ENCODE data around the gene ARL16. TPM values are rescaled to one million over a fixed set of nuclear protein-coding genes. Genes with fewer than 3 reads are reported as not detected.

The ARL16 gene, protein sequence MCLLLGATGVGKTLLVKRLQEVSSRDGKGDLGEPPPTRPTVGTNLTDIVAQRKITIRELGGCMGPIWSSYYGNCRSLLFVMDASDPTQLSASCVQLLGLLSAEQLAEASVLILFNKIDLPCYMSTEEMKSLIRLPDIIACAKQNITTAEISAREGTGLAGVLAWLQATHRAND
- total RNA-seq (2022; extraction: Qiagen RNA extraction; ENCODE audit: low read depth) = 48.6 to 52.2 TPM (median 50.3 TPM) in 5 replicates

GRCh38 chr17:81683584-81684441, at the start of gene ARL16, which contains the start of gene HGS:
Gene ARL16, minus strand, starts transcription at chr17:81683797. Its CDS starts 44 bp downstream, at chr17:81683753.
Gene HGS, plus strand, starts transcription at chr17:81684011. Its CDS starts 56 bp downstream, at chr17:81684067.

GRCh38 chr17:81711814-81712467, 28.3 kb upstream of the ARL16 start, which contains the start of gene SLC25A10:
Gene SLC25A10, plus strand, starts transcription at chr17:81712284. Its CDS starts 143 bp downstream, at chr17:81712427.

GRCh38 chr17:81702934-81703746, 19.5 kb upstream of the ARL16 start, which contains the start of gene MRPL12:
Gene MRPL12, plus strand, starts transcription at chr17:81703367. Its CDS starts 135 bp downstream, at chr17:81703502.

DNA sequence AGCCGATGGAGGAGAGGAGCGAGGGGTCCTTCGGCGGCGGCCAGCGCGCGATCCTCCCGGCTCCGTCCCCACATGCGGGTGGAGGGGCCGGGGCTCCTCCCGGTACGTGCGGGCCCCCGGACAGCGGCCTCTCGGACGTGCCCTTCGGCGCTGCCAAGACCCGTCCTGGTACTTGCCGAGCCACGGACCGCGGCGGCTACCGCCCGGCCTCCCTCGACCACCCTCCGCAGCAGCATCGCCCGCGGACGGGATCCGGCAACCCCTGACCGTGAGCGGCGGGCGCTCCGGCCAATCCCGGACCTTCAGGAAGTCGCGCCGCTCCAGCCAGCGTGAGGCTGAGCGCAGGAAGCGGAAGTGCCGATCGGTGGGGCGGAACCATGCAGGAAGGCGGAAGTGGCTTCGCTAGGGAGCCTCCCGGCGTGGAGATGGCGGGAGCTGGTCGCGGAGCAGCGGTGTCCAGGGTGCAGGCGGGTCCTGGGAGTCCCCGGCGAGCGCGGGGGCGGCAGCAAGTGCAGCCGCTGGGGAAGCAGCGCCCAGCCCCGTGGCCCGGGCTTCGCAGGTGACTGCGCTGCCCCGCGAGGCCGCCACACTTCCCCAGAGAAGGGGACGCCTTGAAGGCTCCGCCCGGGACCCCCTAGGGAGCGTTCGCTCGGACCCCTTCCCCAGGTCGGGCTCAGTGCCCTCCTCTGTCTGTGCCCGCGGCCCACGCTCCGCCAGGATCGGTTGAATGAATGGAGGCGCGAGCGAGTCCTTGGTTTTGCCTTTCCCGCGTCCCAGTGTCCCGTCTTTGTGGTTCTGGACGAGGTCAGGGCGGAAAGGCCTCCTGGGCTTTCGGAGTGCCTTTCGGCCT, 17.0 kb downstream of the ARL16 start, which contains the start of the genes CCDC137 and OXLD1:
CCDC137 (plus strand) TSS at position 396 of the 850 bp plus-strand sequence; CDS start at position 426, 30 bp downstream.
OXLD1 (minus strand) TSS at position 264 of the 850 bp plus-strand sequence; CDS start at position 236, 28 bp downstream.

GRCh38 chr17:81656118-81656743, 27.4 kb downstream of the ARL16 start, which contains the start of gene PDE6G:
Gene PDE6G, minus strand, starts transcription at chr17:81656542. Its CDS starts 3,237 bp downstream, at chr17:81653305.

GRCh38 chr17:81636505-81637288, 46.9 kb downstream of the ARL16 start, which contains the start of the genes NPLOC4 and TSPAN10:
Gene NPLOC4, minus strand, starts transcription at chr17:81637112. Its CDS starts 182 bp downstream, at chr17:81636930.
Gene TSPAN10, plus strand, starts transcription at chr17:81637196. Its CDS starts 5,217 bp downstream, at chr17:81642413.

Other genes with a start within 250 kb of the ARL16 start
- gene ACTG1, start 171.0 kb downstream of the ARL16 start, total RNA-seq (2022; extraction: Qiagen RNA extraction; ENCODE audit: low read depth) = 5,035 to 5,958 TPM (median 5,229 TPM) in 5 replicates
- 0.45 to 1.4 TPM (median 1.1 TPM) in 5 replicates for gene FSCN2, start 155.4 kb downstream of the ARL16 start, total RNA-seq (2022; extraction: Qiagen RNA extraction; ENCODE audit: low read depth)
- 21.3 to 29.3 TPM (median 24.7 TPM) in 5 replicates for gene FAAP100, start 131.4 kb downstream of the ARL16 start, total RNA-seq (2022; extraction: Qiagen RNA extraction; ENCODE audit: low read depth)
- 97.3 to 114 TPM (median 110 TPM) in 5 replicates for gene NPLOC4, start 46.7 kb downstream of the ARL16 start, total RNA-seq (2022; extraction: Qiagen RNA extraction; ENCODE audit: low read depth)
- 4.4 to 6.3 TPM (median 5.9 TPM) in 5 replicates for gene TSPAN10, start 46.6 kb downstream of the ARL16 start, total RNA-seq (2022; extraction: Qiagen RNA extraction; ENCODE audit: low read depth)
- gene PDE6G, start 27.3 kb downstream of the ARL16 start, total RNA-seq (2022; extraction: Qiagen RNA extraction; ENCODE audit: low read depth) = 1.8 to 2.6 TPM (median 2.5 TPM) in 5 replicates
- 34.5 to 63.2 TPM (median 56.9 TPM) in 5 replicates for gene OXLD1, start 17.2 kb downstream of the ARL16 start, total RNA-seq (2022; extraction: Qiagen RNA extraction; ENCODE audit: low read depth)
- gene CCDC137, start 17.1 kb downstream of the ARL16 start, total RNA-seq (2022; extraction: Qiagen RNA extraction; ENCODE audit: low read depth) = 58.2 to 73.9 TPM (median 66.1 TPM) in 5 replicates
- 158 to 233 TPM (median 198 TPM) in 5 replicates for gene HGS, start 214 bp upstream of the ARL16 start, total RNA-seq (2022; extraction: Qiagen RNA extraction; ENCODE audit: low read depth)
- 202 to 324 TPM (median 283 TPM) in 5 replicates for gene MRPL12, start 19.6 kb upstream of the ARL16 start, total RNA-seq (2022; extraction: Qiagen RNA extraction; ENCODE audit: low read depth)
- 32.8 to 47.1 TPM (median 42.9 TPM) in 5 replicates for gene SLC25A10, start 28.5 kb upstream of the ARL16 start, total RNA-seq (2022; extraction: Qiagen RNA extraction; ENCODE audit: low read depth)
- 0.26 to 0.56 TPM (median 0.38 TPM) in 5 replicates for gene GCGR, start 120.4 kb upstream of the ARL16 start, total RNA-seq (2022; extraction: Qiagen RNA extraction; ENCODE audit: low read depth)
- 87.6 to 104 TPM (median 95.6 TPM) in 5 replicates for gene MCRIP1, start 149.5 kb upstream of the ARL16 start, total RNA-seq (2022; extraction: Qiagen RNA extraction; ENCODE audit: low read depth)
- 0.22 TPM in 1 of 5 replicates, not detected in the others for gene PPP1R27, start 151.3 kb upstream of the ARL16 start, total RNA-seq (2022; extraction: Qiagen RNA extraction; ENCODE audit: low read depth)
- 652 to 813 TPM (median 701 TPM) in 5 replicates for gene P4HB, start 176.7 kb upstream of the ARL16 start, total RNA-seq (2022; extraction: Qiagen RNA extraction; ENCODE audit: low read depth)
- 502 to 666 TPM (median 606 TPM) in 5 replicates for gene ARHGDIA, start 187.5 kb upstream of the ARL16 start, total RNA-seq (2022; extraction: Qiagen RNA extraction; ENCODE audit: low read depth)
- gene ALYREF, start 207.8 kb upstream of the ARL16 start, total RNA-seq (2022; extraction: Qiagen RNA extraction; ENCODE audit: low read depth) = 170 to 259 TPM (median 230 TPM) in 5 replicates
- gene ANAPC11, start 207.9 kb upstream of the ARL16 start, total RNA-seq (2022; extraction: Qiagen RNA extraction; ENCODE audit: low read depth) = 205 to 282 TPM (median 254 TPM) in 5 replicates
- 0.34 to 0.62 TPM (median 0.56 TPM) in 5 replicates for gene NPB, start 218.4 kb upstream of the ARL16 start, total RNA-seq (2022; extraction: Qiagen RNA extraction; ENCODE audit: low read depth)
- gene PCYT2, start 227.6 kb upstream of the ARL16 start, total RNA-seq (2022; extraction: Qiagen RNA extraction; ENCODE audit: low read depth) = 14.0 to 16.6 TPM (median 15.6 TPM) in 5 replicates
- gene SIRT7, start 234.4 kb upstream of the ARL16 start, total RNA-seq (2022; extraction: Qiagen RNA extraction; ENCODE audit: low read depth) = 34.9 to 52.3 TPM (median 41.3 TPM) in 5 replicates
- gene MAFG, start 243.9 kb upstream of the ARL16 start, total RNA-seq (2022; extraction: Qiagen RNA extraction; ENCODE audit: low read depth) = 40.9 to 49.9 TPM (median 42.9 TPM) in 5 replicates